Ovary (tissue), 9 donors: ENCODE measurements around the gene TOMM70. TPM values are rescaled to one million over a fixed set of nuclear protein-coding genes. Genes with fewer than 3 reads are reported as not detected.

Source experiments
- DNase-seq, 5 donors: peaks; one replicate each; pipeline ENCODE4 v3.0.0-alpha.2; 2019 to 2020
- H3K27ac ChIP-seq, 2 donors: fragments of 200-600 bp; one replicate each; pipeline versions ENCODE4 v1.5.1 to v1.8.0; 2019 to 2022
- H3K27me3 ChIP-seq: fragments of 200-600 bp; one replicate; pipeline ENCODE4 v1.8.0; 2022
- H3K36me3 ChIP-seq: fragments of 200-600 bp; sonication (generic); one replicate; pipeline ENCODE4 v1.5.1; 2019
- H3K4me1 ChIP-seq: one replicate; pipeline ENCODE4 v1.8.1; 2013; ENCODE audit warnings: mild to moderate bottlenecking, moderate library complexity; ENCODE audit not compliant: insufficient read depth
- H3K4me3 ChIP-seq: fragments of 200-600 bp; sonication (generic); one replicate; pipeline ENCODE4 v1.5.1; 2017
- H3K9me3 ChIP-seq, 2 donors: fragments of 200-600 bp in 1 of 2; sonication (generic) in 1 of 2; one replicate each; pipeline versions ENCODE4 v1.5.1 to v1.8.1; 2013 to 2019; ENCODE audit warnings: mild to moderate bottlenecking in 1 of 2, moderate library complexity in 1 of 2
- EP300 ChIP-seq: sonication (generic); formaldehyde crosslinking; IDR thresholded peaks from one replicate; pipeline ENCODE4 v1.6.1; 2017; ENCODE audit warnings: antibody characterized with exemption
- POLR2A ChIP-seq: fragments of 450-650 bp; IDR thresholded peaks from one replicate; pipeline ENCODE4 v1.6.1; 2017; ENCODE audit warnings: antibody characterized with exemption, mild to moderate bottlenecking, moderate library complexity
- WGBS, 3 donors: extraction: QIAGEN DNeasy Blood & Tissue Kit in 1 of 3; methylation state at CpG; one replicate each; pipeline versions ENCODE4 v1.1.5 to v1.1.7; 2013 to 2017; 5-methylcytosine and 5-hydroxymethylcytosine counted together
- intact Hi-C, 4 donors: fragments of 100-400 bp; cut with DNase I; formaldehyde crosslinking; loops; one replicate each; pipeline versions ENCODE4 v1.11.0 to v1.15.1; 2022 to 2023
- polyA plus RNA-seq, 2 donors: library from polyadenylated mRNA; stranded (reverse); fragments of 200-250 nt in 1 of 2; fragments of 350-450 nt in 1 of 2; fragmentation: Illumina TruSeq in 1 of 2; extraction: RNeasy Lipid Tissue Mini Kit (QIAGEN cat#74804) in 1 of 2; gene quantifications; one replicate each; pipeline ENCODE4 v1.2.3, GENCODE V29; 2013 to 2014
- total RNA-seq, 7 donors: library from RNA; depleted of rRNA in 2 of 7; stranded (reverse); fragments of >200 nt in 2 of 7; fragmentation: NEBNext Ultra II Directional in 3 of 7; extraction: Animal tissue kit (Norgen Biotek cat#: 25700) in 3 of 7; gene quantifications; one replicate each; pipeline versions ENCODE4 v1.1.0 to v1.2.4, GENCODE V29; 2016 to 2023
- TF ChIP-seq, protein P1 (sequence below), 3 donors: fragments of 450-650 bp in 2 of 3; fragments of 200-600 bp in 1 of 3; IDR thresholded peaks; one replicate each; pipeline versions ENCODE4 v1.5.1 to v1.8.0; 2016 to 2022; ENCODE audit warnings: antibody characterized with exemption in 3 of 3, mild to moderate bottlenecking in 1 of 3
- donor health status: DM: no; HTN: no; CAD: no; lungs with moderate emphysema.
- donor health status: DM: no; HTN: no; CAD: no.
- donor health status: Bipolar disorder and iron deficiency.
- donor health status: DM: yes; HTN: yes; CAD: no.
- donor health status: DM: no; HTN: no; CAD: no.
- donor health status: DM: yes; HTN: yes; CAD: no.

Gene TOMM70
- total and polyA plus RNA-seq, 9 donors = 24.7 to 53.6 (median 37.3) TPM

GRCh38 chr3:100443690-100444089 lies 42.8 kb upstream of the TOMM70 start:
- Histone ChIP-seq H3K9me3 (no peaks in the 10 kb centered on the region), H3K4me3 (no peak overlapping the region), H3K27me3 (no peaks in the 10 kb centered on the region), H3K4me1 (no peaks in the 10 kb centered on the region), H3K27ac (no peak overlapping the region), H3K36me3 (no peaks in the 10 kb centered on the region)
- intact Hi-C loops = no loop called here
- no peak for DNase-seq
- TF ChIP-seq EP300 (no peak), POLR2A (no peak)
- TF ChIP-seq, protein P1, sequence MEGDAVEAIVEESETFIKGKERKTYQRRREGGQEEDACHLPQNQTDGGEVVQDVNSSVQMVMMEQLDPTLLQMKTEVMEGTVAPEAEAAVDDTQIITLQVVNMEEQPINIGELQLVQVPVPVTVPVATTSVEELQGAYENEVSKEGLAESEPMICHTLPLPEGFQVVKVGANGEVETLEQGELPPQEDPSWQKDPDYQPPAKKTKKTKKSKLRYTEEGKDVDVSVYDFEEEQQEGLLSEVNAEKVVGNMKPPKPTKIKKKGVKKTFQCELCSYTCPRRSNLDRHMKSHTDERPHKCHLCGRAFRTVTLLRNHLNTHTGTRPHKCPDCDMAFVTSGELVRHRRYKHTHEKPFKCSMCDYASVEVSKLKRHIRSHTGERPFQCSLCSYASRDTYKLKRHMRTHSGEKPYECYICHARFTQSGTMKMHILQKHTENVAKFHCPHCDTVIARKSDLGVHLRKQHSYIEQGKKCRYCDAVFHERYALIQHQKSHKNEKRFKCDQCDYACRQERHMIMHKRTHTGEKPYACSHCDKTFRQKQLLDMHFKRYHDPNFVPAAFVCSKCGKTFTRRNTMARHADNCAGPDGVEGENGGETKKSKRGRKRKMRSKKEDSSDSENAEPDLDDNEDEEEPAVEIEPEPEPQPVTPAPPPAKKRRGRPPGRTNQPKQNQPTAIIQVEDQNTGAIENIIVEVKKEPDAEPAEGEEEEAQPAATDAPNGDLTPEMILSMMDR (IDR thresholded peaks at IDR 0.05) = no peak

GRCh38 chr3:100440895-100441294 lies 40.0 kb upstream of the TOMM70 start:
- Histone ChIP-seq H3K4me1 (no peaks in the 10 kb centered on the region), H3K27ac (no peak overlapping the region), H3K9me3 (no peaks in the 10 kb centered on the region), H3K27me3 (no peaks in the 10 kb centered on the region), H3K4me3 (no peak overlapping the region), H3K36me3 (no peaks in the 10 kb centered on the region)
- DNase-seq = no peak
- TF ChIP-seq, protein P1 (IDR thresholded peaks at IDR 0.05) = no peak
- intact Hi-C loops = no loop called here
- 92 to 93% (median 93%) methylated on average over 3 of the region's 3 CpGs for WGBS, 3 donors

GRCh38 chr3:100438623-100438974 lies 37.7 kb upstream of the TOMM70 start:
- WGBS, 3 donors = 94 to 99% (median 95%) methylated on average over 2 of the region's 2 CpGs
- Histone ChIP-seq H3K4me1 (no peaks in the 10 kb centered on the region), H3K9me3 (no peaks in the 10 kb centered on the region), H3K27ac (no peak overlapping the region), H3K36me3 (no peaks in the 10 kb centered on the region), H3K4me3 (no peak overlapping the region), H3K27me3 (no peaks in the 10 kb centered on the region)
- no peak for DNase-seq
- intact Hi-C loops = no loop called here
- no peak for TF ChIP-seq EP300
- TF ChIP-seq POLR2A = no peak
- TF ChIP-seq, protein P1 (IDR thresholded peaks at IDR 0.05) = no peak

- TF ChIP-seq POLR2A (no peak), EP300 (no peak)
- TF ChIP-seq, protein P1 (IDR thresholded peaks at IDR 0.05) = no peak
- intact Hi-C loops = no loop called here
- Histone ChIP-seq H3K4me1 (no peaks in the 10 kb centered on the region), H3K4me3 (no peak overlapping the region), H3K9me3 (no peaks in the 10 kb centered on the region), H3K27ac (no peak overlapping the region), H3K27me3 (no peaks in the 10 kb centered on the region), H3K36me3 (no peaks in the 10 kb centered on the region)
- WGBS, 3 donors = 96 to 97% (median 96%) methylated on average over 3 of the region's 3 CpGs
- no peak for DNase-seq
These were observed 37.1 kb upstream of the TOMM70 start for GRCh38 chr3:100437721-100438622.
